ENCODE data around the gene ZC3H7A.

Gene ZC3H7A

DNA sequence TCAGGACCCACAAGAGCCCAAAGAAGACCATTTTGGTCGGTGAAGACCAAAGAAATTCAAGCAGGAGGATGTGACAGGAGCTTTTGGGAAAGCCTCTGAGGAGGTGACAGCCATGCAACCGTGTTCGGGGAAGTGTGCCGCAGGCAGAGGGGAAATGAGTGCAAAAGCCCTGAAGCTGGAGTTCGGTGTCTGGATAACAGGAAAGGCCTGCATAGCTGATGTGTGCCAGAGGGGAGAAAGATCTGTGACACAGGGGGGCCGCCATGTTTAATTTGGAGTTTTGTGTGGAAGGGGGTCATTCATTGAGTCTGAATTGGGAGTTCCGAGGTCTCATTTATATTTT lies 870 bp upstream of the ZC3H7A start:
- H3K4ac ChIP-seq (ENCODE audit: low read length): no peak overlapping the region
- no peak overlapping the region for H3K14ac ChIP-seq (ENCODE audit: low read length)
- peaks cover 0 to 35% of the 10 kb centered on the region in 2 donors for H3K36me3 ChIP-seq (replicated peaks in 1 of 2; ENCODE audit: control insufficient read depth in 2 of 2, insufficient read depth in 2 of 2, low read length in 2 of 2)
- peaks cover 5 to 21% of the 10 kb centered on the region in 2 donors for H3K4me1 ChIP-seq (ENCODE audit: control insufficient read depth in 2 of 2, insufficient read depth in 1 of 2, low read depth in 1 of 2, low read length in 2 of 2)
- peak overlapping the region; percentile 96 for H3K27ac ChIP-seq (replicated peaks; ENCODE audit: low read length)
- no peaks in the 10 kb centered on the region for H3K9me3 ChIP-seq (replicated peaks in 1 of 2; ENCODE audit: control insufficient read depth in 2 of 2, insufficient read depth in 1 of 2, low read depth in 1 of 2, low read length in 2 of 2)
- peak overlapping the region; percentile 96 for H3K4me2 ChIP-seq (ENCODE audit: insufficient read depth, low read length, poor library complexity, severe bottlenecking)
- H2AK5ac ChIP-seq (ENCODE audit: low read depth, low read length): no peak overlapping the region
- DNase-seq (ENCODE audit: low spot score): no peak
- no peak overlapping the region for H2BK12ac ChIP-seq (ENCODE audit: low read length)
- H3K4me3 ChIP-seq (ENCODE audit: low read length in 2 of 2): peak overlapping the region; percentile 88 to 92
- H3K79me1 ChIP-seq (ENCODE audit: low read depth, low read length): no peaks in the 10 kb centered on the region
- no CpG with 5 or more reads among the region's 7 CpGs for WGBS, 2 donors (ENCODE audit: extremely low coverage in 2 of 2, insufficient read length in 2 of 2, insufficient replicate concordance in 1 of 2)
- peak overlapping the region; percentile 98 for H3K18ac ChIP-seq (ENCODE audit: low read length)
- H4K8ac ChIP-seq (ENCODE audit: low read depth, low read length): no peak overlapping the region
- H2BK15ac ChIP-seq (ENCODE audit: low read length): peak overlapping the region; percentile 93
- H3K23ac ChIP-seq (ENCODE audit: low read depth, low read length, poor library complexity): no peak overlapping the region
- peak overlapping the region; percentile 85 for H2BK120ac ChIP-seq (ENCODE audit: low read depth, low read length)
- H3K27me3 ChIP-seq (ENCODE audit: control insufficient read depth in 3 of 3, insufficient read depth in 3 of 3, low read depth in 1 of 3, low read length in 3 of 3): no peaks in the 10 kb centered on the region
- H2AFZ ChIP-seq (ENCODE audit: low read length): peak overlapping the region; percentile 95
- peak overlapping the region; percentile 99 for H3K9ac ChIP-seq (ENCODE audit: low read depth, low read length, poor library complexity)
- H2BK5ac ChIP-seq (ENCODE audit: low read length): peak overlapping the region; percentile 85
- no peak overlapping the region for H4K91ac ChIP-seq (ENCODE audit: low read depth, low read length, poor library complexity)

DNA sequence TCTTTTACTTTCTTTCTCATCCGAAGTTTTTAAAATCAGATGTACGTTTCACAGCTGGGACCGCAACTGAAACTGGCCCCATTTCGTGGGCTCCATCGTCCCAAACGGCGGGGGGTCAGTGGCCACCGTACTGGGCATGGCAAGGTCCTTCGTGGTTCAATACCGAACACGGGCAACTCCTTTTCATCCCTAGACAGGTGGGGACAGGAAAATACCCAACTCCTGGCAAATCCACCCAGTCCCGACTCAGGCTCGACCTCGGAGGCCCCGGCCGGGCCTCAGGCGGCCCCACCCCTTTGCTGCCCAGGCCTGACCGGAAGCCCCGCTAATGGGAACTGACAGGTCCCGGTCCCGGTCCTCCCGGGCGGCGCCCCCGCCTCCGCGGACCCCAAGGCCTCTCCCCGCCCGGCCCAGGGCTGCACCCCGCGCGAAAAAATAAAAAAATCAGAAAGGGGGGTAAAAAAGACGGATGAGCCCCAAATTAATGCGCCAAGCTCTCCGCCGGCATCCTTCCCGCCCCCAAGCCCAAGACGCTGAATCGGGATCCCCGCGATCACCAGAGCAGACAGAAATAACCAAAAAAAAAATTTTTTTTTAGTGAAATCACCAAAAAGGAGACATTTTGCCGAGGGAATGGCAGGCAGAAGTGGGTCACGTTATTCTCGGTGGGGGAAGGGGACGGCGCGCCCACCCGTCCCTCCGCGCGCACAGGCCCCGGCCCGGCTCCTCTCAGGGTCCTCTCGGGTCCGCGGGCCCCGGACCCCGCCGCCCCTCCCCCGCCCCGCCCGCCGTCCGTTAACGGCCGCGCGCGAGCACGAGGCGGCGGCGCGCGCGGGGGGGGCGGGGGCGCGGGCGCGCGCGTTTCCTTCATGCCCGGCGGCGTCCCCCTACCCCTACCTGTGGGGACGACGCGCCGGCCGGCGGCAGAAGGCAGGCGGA lies 562 bp downstream of the ZC3H7A start:
- Histone ChIP-seq H3K9me3 (replicated peaks in 1 of 2; ENCODE audit: control insufficient read depth in 2 of 2, insufficient read depth in 1 of 2, low read depth in 1 of 2, low read length in 2 of 2) (no peaks in the 10 kb centered on the region), H2BK12ac (ENCODE audit: low read length) (no peak overlapping the region), H3K4me2 (ENCODE audit: insufficient read depth, low read length, poor library complexity, severe bottlenecking) (peak overlapping the region; percentile 55), H3K4me1 (ENCODE audit: control insufficient read depth in 2 of 2, insufficient read depth in 1 of 2, low read depth in 1 of 2, low read length in 2 of 2) (peaks cover 12 to 21% of the 10 kb centered on the region in 2 donors), H3K14ac (ENCODE audit: low read length) (no peak overlapping the region), H2AK5ac (ENCODE audit: low read depth, low read length) (peak overlapping the region; percentile 40), H3K23ac (ENCODE audit: low read depth, low read length, poor library complexity) (peak overlapping the region; percentile 82), H3K36me3 (replicated peaks in 1 of 2; ENCODE audit: control insufficient read depth in 2 of 2, insufficient read depth in 2 of 2, low read length in 2 of 2) (peaks cover 0 to 40% of the 10 kb centered on the region in 2 donors), H2AFZ (ENCODE audit: low read length) (peak overlapping the region; percentile 84), H2BK5ac (ENCODE audit: low read length) (peak overlapping the region; percentile 91), H2BK15ac (ENCODE audit: low read length) (no peak overlapping the region), H4K8ac (ENCODE audit: low read depth, low read length) (no peak overlapping the region), H3K4me3 (ENCODE audit: low read length in 2 of 2) (peak overlapping the region; percentile 87 to 88), H3K4ac (ENCODE audit: low read length) (no peak overlapping the region), H3K27ac (replicated peaks; ENCODE audit: low read length) (peak overlapping the region; percentile 68), H3K9ac (ENCODE audit: low read depth, low read length, poor library complexity) (peak overlapping the region; percentile 96), H3K79me1 (ENCODE audit: low read depth, low read length) (peaks cover 2% of the 10 kb centered on the region), H3K18ac (ENCODE audit: low read length) (peak overlapping the region; percentile 95), H2BK120ac (ENCODE audit: low read depth, low read length) (no peak overlapping the region), H3K27me3 (ENCODE audit: control insufficient read depth in 3 of 3, insufficient read depth in 3 of 3, low read depth in 1 of 3, low read length in 3 of 3) (no peaks in the 10 kb centered on the region), H4K91ac (ENCODE audit: low read depth, low read length, poor library complexity) (no peak overlapping the region)
- DNase-seq (ENCODE audit: low spot score): no peak
- WGBS, 2 donors (ENCODE audit: extremely low coverage in 2 of 2, insufficient read length in 2 of 2, insufficient replicate concordance in 1 of 2): no CpG with 5 or more reads among the region's 93 CpGs

DNA sequence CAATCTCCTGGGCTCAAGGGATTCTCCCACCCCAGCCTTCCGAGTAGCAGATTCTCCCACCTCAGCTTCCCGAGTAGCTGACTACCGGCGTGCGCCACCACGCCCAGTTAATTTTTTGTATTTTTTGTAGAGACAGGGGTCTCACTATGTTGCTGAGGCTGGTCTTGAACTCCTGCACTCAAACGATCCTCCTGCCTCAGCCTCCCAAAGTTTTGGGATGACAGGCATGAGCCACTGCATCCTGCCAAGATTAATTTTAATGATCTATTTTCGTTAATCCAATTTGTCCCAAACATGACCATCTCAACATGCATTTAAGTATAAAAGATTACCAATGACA lies 1.2 kb downstream of the ZC3H7A start:
- Histone ChIP-seq H3K14ac (ENCODE audit: low read length) (no peak overlapping the region), H4K8ac (ENCODE audit: low read depth, low read length) (no peak overlapping the region), H3K79me1 (ENCODE audit: low read depth, low read length) (peaks cover 4% of the 10 kb centered on the region), H2AFZ (ENCODE audit: low read length) (no peak overlapping the region), H3K4me2 (ENCODE audit: insufficient read depth, low read length, poor library complexity, severe bottlenecking) (peak overlapping the region; percentile 55), H4K91ac (ENCODE audit: low read depth, low read length, poor library complexity) (no peak overlapping the region), H2BK120ac (ENCODE audit: low read depth, low read length) (no peak overlapping the region), H3K18ac (ENCODE audit: low read length) (no peak overlapping the region), H3K4me1 (ENCODE audit: control insufficient read depth in 2 of 2, insufficient read depth in 1 of 2, low read depth in 1 of 2, low read length in 2 of 2) (peaks cover 17 to 21% of the 10 kb centered on the region in 2 donors), H3K36me3 (replicated peaks in 1 of 2; ENCODE audit: control insufficient read depth in 2 of 2, insufficient read depth in 2 of 2, low read length in 2 of 2) (peaks cover 0 to 46% of the 10 kb centered on the region in 2 donors), H2AK5ac (ENCODE audit: low read depth, low read length) (no peak overlapping the region), H2BK12ac (ENCODE audit: low read length) (no peak overlapping the region), H2BK5ac (ENCODE audit: low read length) (no peak overlapping the region), H3K9ac (ENCODE audit: low read depth, low read length, poor library complexity) (no peak overlapping the region), H3K27me3 (ENCODE audit: control insufficient read depth in 3 of 3, insufficient read depth in 3 of 3, low read depth in 1 of 3, low read length in 3 of 3) (no peaks in the 10 kb centered on the region), H3K9me3 (replicated peaks in 1 of 2; ENCODE audit: control insufficient read depth in 2 of 2, insufficient read depth in 1 of 2, low read depth in 1 of 2, low read length in 2 of 2) (no peaks in the 10 kb centered on the region), H2BK15ac (ENCODE audit: low read length) (no peak overlapping the region), H3K4me3 (ENCODE audit: low read length in 2 of 2) (peak overlapping the region in 1 of 2 donors; percentile 88), H3K23ac (ENCODE audit: low read depth, low read length, poor library complexity) (no peak overlapping the region), H3K4ac (ENCODE audit: low read length) (no peak overlapping the region), H3K27ac (replicated peaks; ENCODE audit: low read length) (no peak overlapping the region)
- DNase-seq (ENCODE audit: low spot score): no peak
- no CpG with 5 or more reads among the region's 8 CpGs for WGBS, 2 donors (ENCODE audit: extremely low coverage in 2 of 2, insufficient read length in 2 of 2, insufficient replicate concordance in 1 of 2)

DNA sequence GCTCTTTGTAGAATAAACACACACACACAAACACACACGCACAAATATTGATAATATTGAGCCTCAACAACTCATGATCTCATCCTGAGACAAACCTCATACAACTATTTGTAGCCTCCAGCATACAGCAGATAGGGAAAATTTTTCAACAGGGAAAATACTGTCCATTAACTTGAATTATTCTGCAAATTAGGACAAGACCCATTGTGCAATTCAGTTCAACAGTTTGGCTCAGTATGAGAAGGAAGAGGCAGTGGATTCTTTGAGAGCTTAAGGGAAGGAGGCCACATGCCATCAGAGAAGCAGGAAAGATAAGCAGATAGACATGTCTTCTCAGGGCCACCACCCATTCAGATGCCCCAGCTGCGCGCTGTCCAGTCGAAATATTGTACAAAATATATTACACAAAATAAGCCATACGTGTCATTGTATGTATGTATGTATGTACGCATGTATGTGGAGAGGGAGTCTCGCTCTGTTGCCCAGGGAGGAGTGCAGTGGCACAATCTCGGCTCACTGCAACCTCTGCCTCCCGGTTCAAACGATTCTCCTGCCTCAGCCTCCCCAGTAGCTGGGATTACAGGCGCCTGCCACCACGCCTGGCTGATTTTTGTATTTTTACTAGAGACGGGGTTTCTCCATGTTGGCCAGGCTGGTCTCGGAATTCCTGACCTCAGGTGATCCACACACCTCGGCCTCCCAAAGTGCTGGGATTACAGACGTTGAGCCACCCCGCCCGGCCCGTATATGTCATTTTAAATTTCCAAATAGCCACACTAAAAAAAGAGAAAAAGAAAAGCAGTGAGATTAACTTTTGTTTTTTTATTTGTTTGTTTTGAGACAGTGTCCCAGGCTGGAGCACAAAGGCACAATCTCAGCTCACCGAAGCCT lies 1.8 kb downstream of the ZC3H7A start:
- Histone ChIP-seq H3K4ac (ENCODE audit: low read length) (no peak overlapping the region), H2BK12ac (ENCODE audit: low read length) (no peak overlapping the region), H3K27ac (replicated peaks; ENCODE audit: low read length) (no peak overlapping the region), H3K4me3 (ENCODE audit: low read length in 2 of 2) (peak overlapping the region in 1 of 2 donors; percentile 88), H3K27me3 (ENCODE audit: control insufficient read depth in 3 of 3, insufficient read depth in 3 of 3, low read depth in 1 of 3, low read length in 3 of 3) (no peaks in the 10 kb centered on the region), H3K4me1 (ENCODE audit: control insufficient read depth in 2 of 2, insufficient read depth in 1 of 2, low read depth in 1 of 2, low read length in 2 of 2) (peaks cover 17 to 21% of the 10 kb centered on the region in 2 donors), H4K91ac (ENCODE audit: low read depth, low read length, poor library complexity) (no peak overlapping the region), H3K14ac (ENCODE audit: low read length) (no peak overlapping the region), H3K4me2 (ENCODE audit: insufficient read depth, low read length, poor library complexity, severe bottlenecking) (no peak overlapping the region), H4K8ac (ENCODE audit: low read depth, low read length) (no peak overlapping the region), H2AFZ (ENCODE audit: low read length) (no peak overlapping the region), H2AK5ac (ENCODE audit: low read depth, low read length) (no peak overlapping the region), H2BK15ac (ENCODE audit: low read length) (no peak overlapping the region), H3K36me3 (replicated peaks in 1 of 2; ENCODE audit: control insufficient read depth in 2 of 2, insufficient read depth in 2 of 2, low read length in 2 of 2) (peaks cover 0 to 49% of the 10 kb centered on the region in 2 donors), H2BK120ac (ENCODE audit: low read depth, low read length) (no peak overlapping the region), H3K9me3 (replicated peaks in 1 of 2; ENCODE audit: control insufficient read depth in 2 of 2, insufficient read depth in 1 of 2, low read depth in 1 of 2, low read length in 2 of 2) (no peaks in the 10 kb centered on the region), H3K9ac (ENCODE audit: low read depth, low read length, poor library complexity) (no peak overlapping the region), H3K23ac (ENCODE audit: low read depth, low read length, poor library complexity) (no peak overlapping the region), H2BK5ac (ENCODE audit: low read length) (no peak overlapping the region), H3K18ac (ENCODE audit: low read length) (no peak overlapping the region), H3K79me1 (ENCODE audit: low read depth, low read length) (peaks cover 4% of the 10 kb centered on the region)
- WGBS, 2 donors (ENCODE audit: extremely low coverage in 2 of 2, insufficient read length in 2 of 2, insufficient replicate concordance in 1 of 2): no CpG with 5 or more reads among the region's 20 CpGs
- DNase-seq (ENCODE audit: low spot score): no peak
